DND-41 (cell line): Measurements from ENCODE around the gene RELN.

Experiments
- EZH2 ChIP-seq: IDR thresholded peaks from 3 replicates; pipeline ENCODE4 v1.6.1; 2012; ENCODE audit warnings: borderline replicate concordance, low read depth, mild to moderate bottlenecking, moderate library complexity, low read length, inconsistent platforms; ENCODE audit not compliant: severe bottlenecking
- TF ChIP-seq, protein P1 (sequence below): IDR thresholded peaks from 2 replicates; pipeline ENCODE4 v1.5.1; 2012; ENCODE audit warnings: borderline replicate concordance, low read length, moderate library complexity, mild to moderate bottlenecking; ENCODE audit not compliant: poor library complexity, severe bottlenecking; ENCODE audit errors: extremely low read depth

DNA sequence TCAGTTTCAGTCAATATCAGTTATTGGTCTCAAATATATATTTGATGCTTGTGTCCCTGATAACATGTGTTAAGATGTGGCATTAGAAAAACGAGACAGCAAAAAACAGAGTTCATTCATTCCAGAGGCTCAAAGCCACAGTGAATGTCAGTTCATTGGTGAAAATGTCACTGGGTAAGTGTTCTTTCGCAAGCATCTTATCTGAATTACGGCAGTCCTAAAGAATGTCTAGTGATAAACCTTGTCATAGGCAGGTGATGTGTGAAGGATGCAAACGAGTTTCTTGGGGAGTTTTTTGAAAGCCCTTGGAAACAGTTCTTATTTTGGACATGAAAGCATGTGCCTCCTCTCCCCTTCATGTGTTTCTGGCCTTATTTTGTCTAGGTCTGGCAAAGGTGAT is 45.9 kb upstream of the RELN start:
- TF ChIP-seq, protein P1, sequence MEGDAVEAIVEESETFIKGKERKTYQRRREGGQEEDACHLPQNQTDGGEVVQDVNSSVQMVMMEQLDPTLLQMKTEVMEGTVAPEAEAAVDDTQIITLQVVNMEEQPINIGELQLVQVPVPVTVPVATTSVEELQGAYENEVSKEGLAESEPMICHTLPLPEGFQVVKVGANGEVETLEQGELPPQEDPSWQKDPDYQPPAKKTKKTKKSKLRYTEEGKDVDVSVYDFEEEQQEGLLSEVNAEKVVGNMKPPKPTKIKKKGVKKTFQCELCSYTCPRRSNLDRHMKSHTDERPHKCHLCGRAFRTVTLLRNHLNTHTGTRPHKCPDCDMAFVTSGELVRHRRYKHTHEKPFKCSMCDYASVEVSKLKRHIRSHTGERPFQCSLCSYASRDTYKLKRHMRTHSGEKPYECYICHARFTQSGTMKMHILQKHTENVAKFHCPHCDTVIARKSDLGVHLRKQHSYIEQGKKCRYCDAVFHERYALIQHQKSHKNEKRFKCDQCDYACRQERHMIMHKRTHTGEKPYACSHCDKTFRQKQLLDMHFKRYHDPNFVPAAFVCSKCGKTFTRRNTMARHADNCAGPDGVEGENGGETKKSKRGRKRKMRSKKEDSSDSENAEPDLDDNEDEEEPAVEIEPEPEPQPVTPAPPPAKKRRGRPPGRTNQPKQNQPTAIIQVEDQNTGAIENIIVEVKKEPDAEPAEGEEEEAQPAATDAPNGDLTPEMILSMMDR: no peak
- no peak for TF ChIP-seq EZH2
